Measurements from ENCODE around the gene NEDD4L. TPM values are rescaled to one million over a fixed set of nuclear protein-coding genes. Genes with fewer than 3 reads are reported as not detected.

The NEDD4L gene
- total RNA-seq, 2 donors from 2014 or later, result 149 to 212 TPM

DNA sequence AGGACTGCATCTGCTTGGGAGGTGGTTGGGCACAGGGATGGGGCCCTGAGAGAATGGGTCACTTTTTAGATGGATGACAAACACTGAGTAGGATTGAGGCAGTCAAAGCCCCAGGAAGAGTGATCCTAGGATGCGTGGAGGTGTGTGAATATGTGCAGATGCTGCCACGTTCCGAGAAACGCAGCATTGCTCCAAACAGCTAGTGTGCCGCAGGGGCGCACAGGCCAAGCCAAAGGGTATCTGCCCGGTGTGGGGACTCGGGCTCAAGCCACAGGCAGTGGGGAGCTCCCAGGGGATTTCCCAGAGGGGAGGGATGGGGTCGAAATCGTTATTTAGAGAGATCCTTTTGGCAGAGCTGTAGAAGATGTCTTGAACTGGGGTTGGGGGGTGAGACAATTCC lies 310.8 kb downstream of the NEDD4L start:
- Histone ChIP-seq H3K9me3 (no peaks in the 10 kb centered on the region), H3K9ac (ENCODE audit: low read depth in 2 of 2, low read length in 2 of 2) (no peak overlapping the region), H3K27ac (no peak overlapping the region), H3K27me3 (no peaks in the 10 kb centered on the region), H3K36me3 (no peaks in the 10 kb centered on the region), H3K4me3 (no peak overlapping the region), H3K4me1 (no peaks in the 10 kb centered on the region)
- intact Hi-C loops (cut with DNase I), result no loop called here
- TF ChIP-seq, protein P1, sequence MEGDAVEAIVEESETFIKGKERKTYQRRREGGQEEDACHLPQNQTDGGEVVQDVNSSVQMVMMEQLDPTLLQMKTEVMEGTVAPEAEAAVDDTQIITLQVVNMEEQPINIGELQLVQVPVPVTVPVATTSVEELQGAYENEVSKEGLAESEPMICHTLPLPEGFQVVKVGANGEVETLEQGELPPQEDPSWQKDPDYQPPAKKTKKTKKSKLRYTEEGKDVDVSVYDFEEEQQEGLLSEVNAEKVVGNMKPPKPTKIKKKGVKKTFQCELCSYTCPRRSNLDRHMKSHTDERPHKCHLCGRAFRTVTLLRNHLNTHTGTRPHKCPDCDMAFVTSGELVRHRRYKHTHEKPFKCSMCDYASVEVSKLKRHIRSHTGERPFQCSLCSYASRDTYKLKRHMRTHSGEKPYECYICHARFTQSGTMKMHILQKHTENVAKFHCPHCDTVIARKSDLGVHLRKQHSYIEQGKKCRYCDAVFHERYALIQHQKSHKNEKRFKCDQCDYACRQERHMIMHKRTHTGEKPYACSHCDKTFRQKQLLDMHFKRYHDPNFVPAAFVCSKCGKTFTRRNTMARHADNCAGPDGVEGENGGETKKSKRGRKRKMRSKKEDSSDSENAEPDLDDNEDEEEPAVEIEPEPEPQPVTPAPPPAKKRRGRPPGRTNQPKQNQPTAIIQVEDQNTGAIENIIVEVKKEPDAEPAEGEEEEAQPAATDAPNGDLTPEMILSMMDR (IDR thresholded peaks at IDR 0.05), result no peak
- no peak for DNase-seq

DNA sequence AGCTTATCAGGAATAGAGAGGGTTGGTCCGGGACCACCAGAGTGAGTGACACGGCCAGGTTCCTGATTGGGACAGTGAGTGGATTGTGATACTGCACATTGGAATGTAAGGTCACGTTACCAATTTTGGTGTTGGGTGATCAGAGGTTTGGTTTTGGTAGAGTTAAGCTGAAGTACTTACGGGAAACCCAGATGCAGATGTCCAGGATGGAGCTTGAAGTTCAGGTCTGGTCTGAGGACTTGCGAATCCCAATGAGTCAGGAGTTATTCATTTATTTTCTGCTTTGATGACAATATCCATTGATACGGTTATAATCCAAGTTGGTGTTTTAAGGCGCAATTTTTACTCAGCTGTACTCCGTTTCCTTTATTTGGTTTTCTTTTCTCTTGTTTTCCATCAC lies 311.2 kb downstream of the NEDD4L start:
- intact Hi-C loops (cut with DNase I), result no loop called here
- TF ChIP-seq, protein P1 (IDR thresholded peaks at IDR 0.05), result no peak
- Histone ChIP-seq H3K4me3 (no peak overlapping the region), H3K9ac (ENCODE audit: low read depth in 2 of 2, low read length in 2 of 2) (no peak overlapping the region), H3K9me3 (no peaks in the 10 kb centered on the region), H3K27ac (no peak overlapping the region), H3K36me3 (no peaks in the 10 kb centered on the region), H3K27me3 (no peaks in the 10 kb centered on the region), H3K4me1 (no peaks in the 10 kb centered on the region)
- DNase-seq, result no peak

DNA sequence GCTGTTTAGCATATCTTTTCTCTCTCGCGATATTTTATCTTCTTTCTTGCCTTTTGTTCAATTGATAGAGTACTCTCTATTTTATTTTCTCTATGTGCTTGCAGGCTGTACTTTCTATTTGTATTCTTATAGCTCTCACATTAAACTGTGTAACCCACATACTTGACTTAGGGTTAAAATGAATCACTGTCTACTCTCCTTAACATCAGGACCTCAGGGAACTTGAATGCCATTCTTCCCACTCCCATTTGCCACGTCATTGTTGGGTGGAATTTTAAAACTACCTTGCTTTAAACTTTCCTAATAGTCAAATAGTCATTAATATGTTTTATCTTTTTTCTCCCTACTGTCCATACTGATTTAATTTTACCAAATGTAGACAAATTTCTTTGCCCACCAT lies 315.2 kb downstream of the NEDD4L start:
- no peak overlapping the region for H3K9ac ChIP-seq (ENCODE audit: low read depth in 2 of 2, low read length in 2 of 2)
- intact Hi-C loops (cut with DNase I), result no loop called here

DNA sequence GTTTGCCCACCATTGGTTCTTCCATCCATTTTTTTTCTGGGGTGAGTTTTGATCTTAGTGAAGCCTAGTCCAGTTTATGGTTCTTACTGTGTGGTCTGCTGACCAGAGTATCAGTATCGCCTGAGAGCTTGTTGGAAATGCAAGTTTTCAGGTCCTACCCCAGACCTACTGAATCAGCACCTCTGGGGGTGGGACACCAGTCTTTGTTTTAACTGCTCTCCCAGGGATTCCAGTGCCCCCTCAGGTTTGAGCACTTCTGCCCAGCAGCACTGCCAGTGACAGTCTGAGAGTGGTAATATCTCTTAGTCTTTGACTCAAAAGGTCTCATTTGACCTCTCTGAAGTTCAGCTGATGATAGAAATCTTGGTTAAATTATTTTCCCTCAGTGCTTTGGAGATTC lies 315.6 kb downstream of the NEDD4L start:
- Histone ChIP-seq H3K27ac (no peak overlapping the region), H3K4me3 (no peak overlapping the region), H3K9me3 (no peaks in the 10 kb centered on the region), H3K9ac (ENCODE audit: low read depth in 2 of 2, low read length in 2 of 2) (no peak overlapping the region), H3K36me3 (no peaks in the 10 kb centered on the region), H3K27me3 (no peaks in the 10 kb centered on the region), H3K4me1 (no peaks in the 10 kb centered on the region)
- intact Hi-C loops (cut with DNase I), result no loop called here
- no peak for DNase-seq
- TF ChIP-seq, protein P1 (IDR thresholded peaks at IDR 0.05), result no peak

More for the DNA sequence above, 315.2 kb downstream of the NEDD4L start:
- DNase-seq, result no peak
- Histone ChIP-seq H3K4me1 (no peaks in the 10 kb centered on the region), H3K27ac (no peak overlapping the region), H3K4me3 (no peak overlapping the region), H3K36me3 (no peaks in the 10 kb centered on the region), H3K9me3 (no peaks in the 10 kb centered on the region), H3K27me3 (no peaks in the 10 kb centered on the region)
- TF ChIP-seq, protein P1 (IDR thresholded peaks at IDR 0.05), result no peak

DNA sequence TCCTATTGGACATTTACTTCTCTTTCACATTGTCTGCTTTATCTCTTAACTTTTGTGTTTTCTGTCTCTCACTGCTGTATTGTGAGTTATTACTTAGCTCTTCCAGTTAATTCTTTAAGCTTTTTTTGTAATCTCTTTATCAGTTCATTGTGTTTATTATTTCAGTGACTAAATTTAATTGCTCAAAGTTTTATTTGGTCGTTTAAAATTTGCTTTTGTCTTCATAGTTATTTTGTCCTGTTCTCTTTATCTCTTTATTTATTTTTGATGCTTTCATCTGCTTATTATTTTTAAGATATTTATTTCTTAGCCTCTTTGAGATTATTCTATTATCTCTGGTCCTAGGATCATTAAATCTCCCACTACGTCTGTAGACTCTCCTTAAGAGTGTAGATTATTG lies 316.3 kb downstream of the NEDD4L start:
- Histone ChIP-seq H3K4me3 (no peak overlapping the region), H3K4me1 (no peaks in the 10 kb centered on the region), H3K9ac (ENCODE audit: low read depth in 2 of 2, low read length in 2 of 2) (no peak overlapping the region), H3K9me3 (no peaks in the 10 kb centered on the region), H3K36me3 (no peaks in the 10 kb centered on the region), H3K27ac (no peak overlapping the region), H3K27me3 (no peaks in the 10 kb centered on the region)
- TF ChIP-seq, protein P1 (IDR thresholded peaks at IDR 0.05), result no peak
- DNase-seq, result no peak
- intact Hi-C loops (cut with DNase I), result no loop called here

DNA sequence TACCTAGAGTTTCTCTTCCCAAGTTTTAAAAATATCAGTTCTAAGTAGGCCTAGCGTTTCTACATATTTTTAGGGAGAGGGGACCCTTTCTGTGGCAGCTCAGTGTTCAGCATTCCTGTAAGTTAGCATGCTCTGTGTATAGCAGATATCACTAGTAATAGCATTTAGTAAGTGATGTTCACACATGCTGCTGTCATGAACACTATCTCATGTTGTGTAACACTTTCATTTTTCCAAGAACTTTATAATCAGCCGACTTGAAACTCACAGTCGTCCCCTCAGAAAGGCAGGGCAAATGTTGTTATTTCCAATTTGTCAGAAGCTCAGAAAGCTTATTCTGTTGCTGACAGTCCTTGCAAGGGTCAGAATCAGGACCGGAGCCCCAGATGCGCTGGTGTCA lies 317.2 kb downstream of the NEDD4L start:
- Histone ChIP-seq H3K9me3 (no peaks in the 10 kb centered on the region), H3K4me3 (no peak overlapping the region), H3K9ac (ENCODE audit: low read depth in 2 of 2, low read length in 2 of 2) (no peak overlapping the region), H3K27ac (no peak overlapping the region), H3K27me3 (no peaks in the 10 kb centered on the region), H3K4me1 (no peaks in the 10 kb centered on the region), H3K36me3 (no peaks in the 10 kb centered on the region)
- TF ChIP-seq, protein P1 (IDR thresholded peaks at IDR 0.05), result no peak
- intact Hi-C loops (cut with DNase I), result no loop called here
- DNase-seq, result no peak

All from colonic mucosa (tissue), 4 donors.